Heart left ventricle (tissue), 13 donors: ENCODE measurements around the gene LARP4B.

ENCODE experiments used
- POLR2A ChIP-seq, 2 donors: fragments of 450-650 bp; IDR thresholded peaks; one replicate each; pipeline ENCODE4 v1.6.1; 2017; ENCODE audit warnings: antibody characterized with exemption in 2 of 2, mild to moderate bottlenecking in 2 of 2, moderate library complexity in 2 of 2
- TF ChIP-seq, protein P1 (sequence below), 12 donors: fragments of 200-600 bp; sonication (generic) in 4 of 12; IDR thresholded peaks; one replicate each; pipeline versions ENCODE4 v1.5.0 to v1.8.0; 2018 to 2022; ENCODE audit warnings: antibody characterized with exemption in 12 of 12, mild to moderate bottlenecking in 5 of 12
- donor health status: ischemic (EF 13 %, LVEDD 7.1; RV severe dilation, severe dysfunction).
- donor health status: DM: no; HTN: yes; CAD: no.
- donor health status: DM: no; HTN: no; CAD: no.
- donor health status: ischemic (EF 25% LVEDD 6.9; RV normal size, moderate dysfunction).
- donor health status: ischemic (EF 25% LVEDD 5.7; RV mildly dilated, moderate dysfunction).
- donor health status: ischemic (EF 35%, LVEDD 5.7; RV mildly dilated, moderate dysfunction).
- donor health status: nonischemic (EF 11% LVEDD 7.7; RV severe dilation, severe dysfunction).
- donor health status: DM: yes; HTN: yes; CAD: no.
- donor health status: PGD.
- donor health status: ischemic (EF 29% LVEDD 5.4; RV normal size, mild dysfunction).
- donor health status: nonischemic (EF 23%, LVEDD 6.1; RV moderate dilation, normal function).

- no peak for TF ChIP-seq POLR2A (IDR thresholded peaks at IDR 0.05)
- TF ChIP-seq, protein P1, sequence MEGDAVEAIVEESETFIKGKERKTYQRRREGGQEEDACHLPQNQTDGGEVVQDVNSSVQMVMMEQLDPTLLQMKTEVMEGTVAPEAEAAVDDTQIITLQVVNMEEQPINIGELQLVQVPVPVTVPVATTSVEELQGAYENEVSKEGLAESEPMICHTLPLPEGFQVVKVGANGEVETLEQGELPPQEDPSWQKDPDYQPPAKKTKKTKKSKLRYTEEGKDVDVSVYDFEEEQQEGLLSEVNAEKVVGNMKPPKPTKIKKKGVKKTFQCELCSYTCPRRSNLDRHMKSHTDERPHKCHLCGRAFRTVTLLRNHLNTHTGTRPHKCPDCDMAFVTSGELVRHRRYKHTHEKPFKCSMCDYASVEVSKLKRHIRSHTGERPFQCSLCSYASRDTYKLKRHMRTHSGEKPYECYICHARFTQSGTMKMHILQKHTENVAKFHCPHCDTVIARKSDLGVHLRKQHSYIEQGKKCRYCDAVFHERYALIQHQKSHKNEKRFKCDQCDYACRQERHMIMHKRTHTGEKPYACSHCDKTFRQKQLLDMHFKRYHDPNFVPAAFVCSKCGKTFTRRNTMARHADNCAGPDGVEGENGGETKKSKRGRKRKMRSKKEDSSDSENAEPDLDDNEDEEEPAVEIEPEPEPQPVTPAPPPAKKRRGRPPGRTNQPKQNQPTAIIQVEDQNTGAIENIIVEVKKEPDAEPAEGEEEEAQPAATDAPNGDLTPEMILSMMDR (IDR thresholded peaks at IDR 0.05) = no peak
Measured at GRCh38 chr10:818526-819220, 112.8 kb downstream of the LARP4B start.
